OCI-LY3 (cell line): ENCODE data around the gene MAP4K5.
"Not testable (repeated sequence)": the region's sequence is repeated elsewhere in the genome, so short reads cannot be mapped to it uniquely, and the experiment has no call there.

Experiments
- H2AFZ ChIP-seq: fragments of 200-600, 300-600 bp; shearing (Covaris generic); 2 replicates; pipeline ENCODE4 v1.6.0; 2014; ENCODE audit warnings: antibody characterized with exemption, low read depth, low read length
- H3K27ac ChIP-seq: fragments of 200-600, 300-600 bp; sonication (generic); 2 replicates; pipeline ENCODE4 v1.5.1; 2014; ENCODE audit warnings: mild to moderate bottlenecking, low read length, moderate library complexity, mixed read lengths
- H3K27me3 ChIP-seq: fragments of 200-600, 300-600 bp; sonication (generic); 2 replicates; pipeline ENCODE4 v1.6.1; 2014; ENCODE audit warnings: low read depth, low read length, mixed read lengths
- H3K36me3 ChIP-seq: fragments of 200-600, 300-600 bp; sonication (generic); replicated peaks from 2 replicates; pipeline ENCODE3; 2014; ENCODE audit warnings: low read depth, low read length, mixed read lengths
- H3K4me1 ChIP-seq: fragments of 300-600, 200-600 bp; sonication (generic); 2 replicates; pipeline ENCODE4 v1.6.1; 2014; ENCODE audit warnings: low read length, mixed read lengths
- H3K4me2 ChIP-seq: fragments of 200-600, 300-600 bp; sonication (generic); 2 replicates; pipeline ENCODE4 v1.6.1; 2014; ENCODE audit warnings: low read length, mixed read lengths
- H3K4me3 ChIP-seq: fragments of 300-600, 200-600 bp; sonication (generic); 2 replicates; pipeline ENCODE4 v1.5.1; 2014; ENCODE audit warnings: antibody characterized with exemption, mild to moderate bottlenecking, low read length, moderate library complexity
- H3K79me2 ChIP-seq: fragments of 300-600, 200-600 bp; shearing (Covaris generic); 2 replicates; pipeline ENCODE4 v1.6.1; 2014; ENCODE audit warnings: mild to moderate bottlenecking, low read length, mixed read lengths
- H3K9ac ChIP-seq: fragments of 300-600, 200-600 bp; shearing (Covaris generic); 2 replicates; pipeline ENCODE4 v1.6.0; 2014; ENCODE audit warnings: mild to moderate bottlenecking, low read length, moderate library complexity
- H3K9me3 ChIP-seq: fragments of 200-600, 300-600 bp; shearing (Covaris generic); 2 replicates; pipeline ENCODE4 v1.6.1; 2014; ENCODE audit warnings: low read length, mixed read lengths; ENCODE audit not compliant: insufficient read depth
- H4K20me1 ChIP-seq: fragments of 200-600, 300-600 bp; sonication (generic); 2 replicates; pipeline ENCODE4 v1.6.1; 2016; ENCODE audit warnings: low read length, mixed read lengths; ENCODE audit not compliant: insufficient read depth
- EZH2phosphoT487 ChIP-seq: fragments of 200-600 bp; shearing (Covaris generic); IDR thresholded peaks from 2 replicates; pipeline ENCODE4 v1.6.1; 2018; ENCODE audit warnings: antibody characterized with exemption, mixed run types, low read depth
- TF ChIP-seq, protein P1 (sequence below): fragments of 200-600, 300-600 bp; sonication (generic); IDR thresholded peaks from 2 replicates; pipeline ENCODE4 v1.5.1; 2014; ENCODE audit warnings: antibody characterized with exemption, low read length, low read depth

MAP4K5 gene

DNA sequence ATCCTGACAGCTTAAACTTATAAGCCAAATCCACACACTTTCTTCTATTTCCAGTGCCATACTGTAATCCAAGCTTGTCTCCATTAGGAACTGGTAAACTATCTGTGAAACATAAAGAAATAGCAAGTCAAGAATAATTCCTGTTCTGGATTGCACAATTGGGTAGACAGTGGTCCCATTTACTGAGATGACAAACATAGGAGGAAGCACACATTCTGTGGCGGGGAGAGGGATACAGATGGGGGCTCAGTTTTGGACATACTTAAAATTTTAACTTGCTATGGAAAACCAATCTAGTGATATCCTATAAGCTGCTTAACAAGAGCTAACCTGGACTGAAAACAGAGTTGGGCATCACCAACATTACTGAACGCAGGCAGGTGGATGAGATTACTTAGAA is 16.3 kb downstream of the MAP4K5 start:
- Histone ChIP-seq H2AFZ (no peak overlapping the region), H4K20me1 (peaks cover 13% of the 10 kb centered on the region), H3K4me1 (peaks cover 4% of the 10 kb centered on the region), H3K4me3 (no peak overlapping the region), H3K9ac (no peak overlapping the region), H3K9me3 (no peaks in the 10 kb centered on the region), H3K36me3 (peaks cover 2% of the 10 kb centered on the region), H3K4me2 (no peak overlapping the region), H3K79me2 (peaks cover 81% of the 10 kb centered on the region), H3K27ac (no peak overlapping the region), H3K27me3 (no peaks in the 10 kb centered on the region)
- no peak for TF ChIP-seq EZH2phosphoT487
- TF ChIP-seq, protein P1, sequence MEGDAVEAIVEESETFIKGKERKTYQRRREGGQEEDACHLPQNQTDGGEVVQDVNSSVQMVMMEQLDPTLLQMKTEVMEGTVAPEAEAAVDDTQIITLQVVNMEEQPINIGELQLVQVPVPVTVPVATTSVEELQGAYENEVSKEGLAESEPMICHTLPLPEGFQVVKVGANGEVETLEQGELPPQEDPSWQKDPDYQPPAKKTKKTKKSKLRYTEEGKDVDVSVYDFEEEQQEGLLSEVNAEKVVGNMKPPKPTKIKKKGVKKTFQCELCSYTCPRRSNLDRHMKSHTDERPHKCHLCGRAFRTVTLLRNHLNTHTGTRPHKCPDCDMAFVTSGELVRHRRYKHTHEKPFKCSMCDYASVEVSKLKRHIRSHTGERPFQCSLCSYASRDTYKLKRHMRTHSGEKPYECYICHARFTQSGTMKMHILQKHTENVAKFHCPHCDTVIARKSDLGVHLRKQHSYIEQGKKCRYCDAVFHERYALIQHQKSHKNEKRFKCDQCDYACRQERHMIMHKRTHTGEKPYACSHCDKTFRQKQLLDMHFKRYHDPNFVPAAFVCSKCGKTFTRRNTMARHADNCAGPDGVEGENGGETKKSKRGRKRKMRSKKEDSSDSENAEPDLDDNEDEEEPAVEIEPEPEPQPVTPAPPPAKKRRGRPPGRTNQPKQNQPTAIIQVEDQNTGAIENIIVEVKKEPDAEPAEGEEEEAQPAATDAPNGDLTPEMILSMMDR, result no peak

- Histone ChIP-seq H3K9me3 (no peaks in the 10 kb centered on the region), H2AFZ (no peak overlapping the region), H4K20me1 (no peaks in the 10 kb centered on the region; the same call in 1 of the 2 replicates), H3K27me3 (no peaks in the 10 kb centered on the region), H3K4me1 (no peaks in the 10 kb centered on the region), H3K79me2 (peaks cover 64% of the 10 kb centered on the region), H3K36me3 (peaks cover 6% of the 10 kb centered on the region), H3K4me2 (no peak overlapping the region), H3K27ac (no peak overlapping the region), H3K9ac (no peak overlapping the region), H3K4me3 (no peak overlapping the region)
- TF ChIP-seq, protein P1, result no peak
- no peak for TF ChIP-seq EZH2phosphoT487
Measured at GRCh38 chr14:50512463-50512862, 19.9 kb downstream of the MAP4K5 start.

DNA sequence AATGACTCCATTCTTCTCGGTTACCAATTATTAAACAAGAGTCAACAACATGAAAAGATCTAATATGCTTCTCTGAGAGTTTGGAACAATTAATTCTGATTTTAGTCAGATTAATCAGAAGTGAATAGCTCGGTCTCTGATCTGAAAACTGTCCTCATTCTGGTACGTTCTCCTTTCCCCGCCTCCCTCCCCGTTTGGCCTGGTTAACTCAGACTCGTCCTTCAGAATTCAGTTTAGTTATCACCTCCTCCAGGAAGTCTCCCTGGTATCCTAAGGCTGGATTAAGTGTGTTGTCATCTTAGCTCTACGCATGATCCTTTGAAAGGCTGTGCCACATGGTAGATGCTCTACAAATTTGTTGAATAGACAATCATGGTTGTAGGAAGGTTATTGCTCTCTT is 22.2 kb downstream of the MAP4K5 start:
- TF ChIP-seq EZH2phosphoT487, result no peak
- TF ChIP-seq, protein P1, result no peak
- Histone ChIP-seq H3K9me3 (no peaks in the 10 kb centered on the region), H2AFZ (no peak overlapping the region), H3K27ac (no peak overlapping the region), H4K20me1 (no peaks in the 10 kb centered on the region; the same call in 1 of the 2 replicates), H3K36me3 (peaks cover 6% of the 10 kb centered on the region), H3K79me2 (peaks cover 50% of the 10 kb centered on the region), H3K4me2 (no peak overlapping the region), H3K4me3 (no peak overlapping the region), H3K27me3 (no peaks in the 10 kb centered on the region), H3K4me1 (no peaks in the 10 kb centered on the region), H3K9ac (no peak overlapping the region)

DNA sequence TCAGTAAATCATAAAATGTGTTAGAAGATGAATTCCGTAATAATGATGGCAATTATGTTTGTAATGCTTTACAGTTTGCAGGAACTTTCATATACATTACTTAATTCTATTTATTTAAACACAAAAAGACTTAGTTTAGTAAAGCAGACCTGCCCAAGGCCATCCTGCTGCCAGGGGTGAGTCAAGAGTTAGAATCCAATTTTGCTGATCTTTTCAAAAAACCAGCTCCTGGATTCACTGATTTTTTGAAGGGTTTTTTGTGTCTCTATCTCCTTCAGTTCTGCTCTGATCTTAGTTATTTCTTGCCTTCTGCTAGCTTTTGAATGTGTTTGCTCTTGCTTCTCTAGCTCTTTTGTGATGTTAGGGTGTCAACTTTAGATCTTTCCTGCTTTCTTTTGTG is 25.3 kb downstream of the MAP4K5 start:
- H3K4me2 ChIP-seq, H3K27me3 ChIP-seq, H4K20me1 ChIP-seq, H3K9ac ChIP-seq, H3K4me1 ChIP-seq, H3K9me3 ChIP-seq, H3K27ac ChIP-seq, H2AFZ ChIP-seq, H3K4me3 ChIP-seq: not testable (repeated sequence)
- Histone ChIP-seq H3K79me2 (peaks cover 25% of the 10 kb centered on the region), H3K36me3 (peaks cover 11% of the 10 kb centered on the region)

GRCh38 chr14:50501642-50502041 is 30.7 kb downstream of the MAP4K5 start:
- TF ChIP-seq, protein P1, result no peak
- TF ChIP-seq EZH2phosphoT487, result no peak
- Histone ChIP-seq H3K4me2 (no peak overlapping the region), H4K20me1 (no peaks in the 10 kb centered on the region), H3K4me1 (no peaks in the 10 kb centered on the region), H3K27me3 (no peaks in the 10 kb centered on the region), H3K27ac (no peak overlapping the region), H3K9ac (no peak overlapping the region), H3K79me2 (peaks cover 4% of the 10 kb centered on the region; the same call in 1 of the 2 replicates), H3K9me3 (no peaks in the 10 kb centered on the region), H2AFZ (no peak overlapping the region), H3K36me3 (peaks cover 5% of the 10 kb centered on the region), H3K4me3 (no peak overlapping the region)
